Measurements from ENCODE around the gene CARD6. TPM values are rescaled to one million over a fixed set of nuclear protein-coding genes. Genes with fewer than 3 reads are reported as not detected.

Gene CARD6
- total RNA-seq, 1 donor from 2014 or later = 4.4 TPM

Other genes starting within 250 kb of the CARD6 start
- gene PTGER4, start 161.5 kb upstream of the CARD6 start, total RNA-seq = 82.2 and 84.2 TPM in 2 replicates
- 16.2 and 18.8 TPM in 2 replicates for gene TTC33, start 85.4 kb upstream of the CARD6 start, total RNA-seq
- 61.3 and 69.3 TPM in 2 replicates for gene PRKAA1, start 43.0 kb upstream of the CARD6 start, total RNA-seq
- gene RPL37, start 6.1 kb upstream of the CARD6 start, total RNA-seq = 1,530 and 1,537 TPM in 2 replicates
- not detected in 2 replicates for gene C7, start 68.1 kb downstream of the CARD6 start, total RNA-seq
- gene MROH2B, start 230.0 kb downstream of the CARD6 start, total RNA-seq = not detected in 2 replicates

Measured in T-helper 2 cell treated with Interferon-gamma antibody and Interleukin-4, amounts not matched to agents 100 ng/mL and 5 ng/mL, for 36 hours (primary cell).